GM18499 (cell line): Measurements from ENCODE around the gene SEC63.
"Not testable (repeated sequence)": the region's sequence is repeated elsewhere in the genome, so short reads cannot be mapped to it uniquely, and the experiment has no call there.

Experiments
- ATAC-seq: cut with Tn5 transposase; IDR thresholded peaks from one replicate; pipeline ENCODE4 v1.9.1; 2021; ENCODE audit warnings: moderate number of reproducible peaks; ENCODE audit not compliant: insufficient read depth, unreplicated experiment

SEC63 gene

DNA sequence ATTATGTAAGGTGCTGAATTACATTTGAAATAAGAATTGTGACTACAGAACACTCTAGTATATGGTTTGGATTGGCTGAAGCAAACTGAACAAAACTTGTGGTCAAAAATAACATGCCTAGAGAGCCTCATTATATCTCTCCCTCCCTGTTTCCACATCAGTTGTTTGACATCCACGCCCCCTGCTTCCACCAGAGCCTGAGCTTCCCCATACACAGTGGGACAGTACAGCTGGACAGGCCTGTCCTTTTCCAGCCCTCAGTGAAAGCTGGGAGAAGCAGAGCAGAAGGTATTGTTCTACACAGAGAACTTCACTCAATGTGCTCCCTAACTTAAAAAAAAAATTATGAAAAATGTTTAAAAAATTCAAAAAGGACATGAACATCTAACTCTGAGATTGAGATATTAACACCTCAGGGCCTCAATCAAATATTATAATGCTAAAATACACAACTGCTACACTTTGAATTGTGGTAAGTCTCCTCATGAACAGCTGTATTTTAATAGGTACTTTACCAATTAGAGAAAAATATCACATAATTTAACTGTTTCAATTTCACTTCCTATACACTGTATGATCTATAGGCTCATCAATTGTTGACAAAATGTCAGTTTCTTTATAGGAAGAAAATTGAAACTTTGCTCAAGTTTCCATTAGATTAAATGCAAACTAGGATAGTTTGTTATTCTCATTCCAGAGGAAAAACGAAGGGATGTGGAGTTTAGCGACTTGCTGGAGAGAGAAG, 89.0 kb downstream of the SEC63 start:
- no peak for ATAC-seq

DNA sequence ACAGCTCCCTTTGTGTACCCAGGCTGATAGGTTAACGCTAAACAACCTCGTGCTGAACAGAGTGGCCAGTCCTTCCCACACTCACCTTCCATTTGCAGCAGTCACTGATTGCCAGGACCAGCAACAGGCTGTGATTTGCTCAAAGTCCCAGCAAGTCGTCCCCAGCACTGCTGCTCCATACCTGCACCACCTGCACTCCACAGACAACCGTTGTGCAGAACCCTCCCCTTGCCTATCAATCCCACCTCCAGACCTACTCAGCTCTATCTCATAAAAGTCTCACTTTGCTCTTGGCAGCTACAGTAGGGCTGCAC, 90.7 kb downstream of the SEC63 start:
- ATAC-seq = no peak

DNA sequence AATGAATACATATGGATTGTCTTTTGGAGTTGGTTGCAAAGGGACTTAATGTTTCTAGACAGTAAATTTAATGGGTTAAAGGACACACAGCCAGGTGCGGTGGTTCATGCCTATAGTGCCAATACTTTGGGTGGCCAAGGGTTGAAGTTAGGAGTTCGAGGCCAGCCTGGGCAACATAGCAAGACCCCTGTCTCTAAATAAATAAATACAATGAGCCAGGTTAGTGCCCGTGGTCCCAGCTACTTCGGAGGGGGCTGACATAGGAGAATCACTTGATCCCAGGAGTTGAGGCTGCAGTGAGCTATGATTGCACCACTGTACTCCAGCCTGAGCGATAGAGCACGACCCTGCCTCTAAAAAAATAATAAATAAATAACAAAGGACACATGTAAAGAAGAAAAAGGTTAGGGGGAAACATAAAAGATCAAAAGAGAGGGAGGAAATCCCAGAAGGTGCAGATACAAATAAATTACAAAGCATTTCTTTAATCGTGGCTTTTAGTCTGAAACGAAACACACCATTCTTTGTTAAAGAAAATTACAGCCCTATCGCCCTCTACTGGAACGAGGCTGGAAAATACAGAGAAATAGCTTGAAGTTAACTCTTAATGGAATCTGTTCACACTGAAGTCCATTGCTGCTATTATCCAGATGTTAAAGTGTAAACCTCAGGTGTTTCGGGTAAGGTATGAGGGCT, 91.3 kb downstream of the SEC63 start:
- no peak for ATAC-seq

DNA sequence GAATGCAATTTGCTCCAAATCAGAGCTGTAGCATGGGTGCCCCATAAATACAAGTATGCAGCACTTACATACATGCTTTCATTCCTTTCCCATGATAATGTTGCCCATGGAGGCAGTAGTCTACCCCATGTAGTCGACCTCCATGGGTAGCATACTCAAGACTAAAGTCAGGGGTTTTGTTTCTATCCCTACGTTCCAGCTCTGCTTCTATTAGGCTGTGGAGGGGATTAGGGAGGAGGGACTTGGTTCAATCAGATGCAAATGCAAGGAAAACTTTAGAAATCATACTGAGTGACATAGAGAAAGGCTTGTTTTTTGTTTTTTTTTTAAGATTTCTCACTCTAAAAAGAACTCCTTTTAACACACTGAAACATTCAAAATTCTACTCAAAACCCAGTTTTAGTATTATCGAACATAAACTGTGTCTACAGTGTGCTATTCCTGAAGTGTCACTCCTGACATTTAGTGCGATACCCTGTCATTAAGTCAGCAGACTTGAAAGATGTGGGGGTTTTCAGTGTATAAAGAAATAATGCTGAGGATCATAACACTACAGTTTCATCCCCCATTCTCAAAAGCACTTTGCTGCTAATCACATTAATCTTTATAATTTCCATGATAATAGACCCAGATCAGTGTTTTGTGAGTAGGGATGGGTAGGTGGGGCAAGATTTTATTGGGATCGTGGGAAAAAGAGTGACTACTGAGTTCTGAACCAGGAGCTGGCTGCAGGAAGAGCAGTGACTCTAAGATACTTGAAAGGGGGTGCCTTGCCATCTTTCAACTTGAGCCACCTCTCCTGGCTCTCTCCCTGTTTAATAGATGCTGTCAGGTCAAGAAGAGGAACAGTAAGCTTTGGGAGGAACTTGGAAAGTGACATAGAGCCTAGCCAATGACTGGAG, 93.5 kb downstream of the SEC63 start:
- ATAC-seq = no peak

DNA sequence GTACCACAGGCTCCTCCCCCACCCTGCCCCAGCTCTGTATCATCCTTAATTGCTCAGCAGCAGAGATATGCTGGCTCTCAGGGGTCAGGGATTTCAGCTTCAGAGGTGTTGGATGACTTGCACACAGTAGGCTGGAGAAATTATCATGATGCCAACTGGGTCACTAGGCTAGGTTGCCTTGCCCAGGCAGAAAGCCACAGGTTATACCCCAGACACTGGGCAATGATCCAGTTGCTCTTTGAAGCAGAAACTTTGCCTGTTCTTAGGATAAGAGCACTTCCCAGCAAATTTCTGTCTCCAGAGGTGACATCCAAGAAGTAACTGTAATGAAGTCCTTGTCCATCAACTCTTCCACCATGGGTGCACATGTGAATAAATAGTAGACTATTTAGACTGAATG, 95.6 kb downstream of the SEC63 start:
- no peak for ATAC-seq

DNA sequence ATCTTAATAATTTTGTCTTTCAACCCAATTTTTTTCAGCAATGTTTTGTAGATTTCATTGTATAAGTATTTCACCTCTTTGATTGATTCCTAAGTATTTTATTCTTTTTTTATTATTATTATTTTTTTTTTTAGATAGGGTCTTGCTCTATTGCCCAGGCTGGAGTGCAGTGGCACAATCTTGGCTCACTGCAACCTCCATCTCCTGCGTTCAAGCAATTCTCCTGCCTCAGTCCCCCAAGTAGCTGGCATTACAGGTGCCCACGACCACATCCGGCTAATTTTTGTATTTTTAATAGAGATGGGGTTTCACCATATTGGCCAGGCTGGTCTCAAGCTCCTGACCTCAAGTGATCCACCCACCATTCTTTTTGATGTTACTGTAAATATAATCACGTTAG, 97.0 kb downstream of the SEC63 start:
- not testable (repeated sequence) for ATAC-seq

DNA sequence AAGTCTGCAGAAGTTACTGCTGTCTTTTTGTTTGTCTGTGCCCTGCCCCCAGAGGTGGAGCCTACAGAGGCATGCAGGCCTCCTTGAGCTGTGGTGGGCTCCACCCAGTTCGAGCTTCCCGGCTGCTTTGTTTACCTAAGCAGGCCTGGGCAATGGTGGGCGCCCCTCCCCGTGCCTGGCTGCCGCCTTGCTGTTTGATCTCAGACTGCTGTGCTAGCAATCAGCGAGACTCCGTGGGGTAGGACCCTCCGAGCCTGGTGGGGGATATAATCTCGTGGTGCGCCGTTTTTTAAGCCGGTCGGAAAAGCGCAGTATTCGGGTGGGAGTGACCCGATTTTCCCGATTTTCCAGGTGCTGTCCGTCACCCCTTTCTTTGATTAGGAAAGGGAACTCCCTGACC, 97.9 kb downstream of the SEC63 start:
- ATAC-seq = not testable (repeated sequence)

DNA sequence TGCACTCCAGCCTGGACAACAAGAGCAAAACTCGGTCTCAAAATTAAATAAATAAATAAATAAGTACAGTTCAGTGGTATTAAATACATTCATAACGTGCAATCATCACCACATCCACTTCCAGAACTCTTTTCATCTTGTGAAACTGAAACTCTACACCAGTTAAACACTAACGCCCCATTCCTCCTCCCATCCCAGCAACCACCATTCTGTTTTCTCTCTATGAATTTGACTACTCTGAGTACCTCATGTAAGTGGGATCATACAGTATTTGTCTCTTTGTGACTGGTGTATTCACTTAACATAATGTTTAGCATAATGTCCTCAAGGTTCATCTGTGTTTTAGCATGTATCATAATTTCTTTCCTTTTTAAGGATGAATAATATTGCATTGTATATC, 104.8 kb downstream of the SEC63 start:
- ATAC-seq = no peak

DNA sequence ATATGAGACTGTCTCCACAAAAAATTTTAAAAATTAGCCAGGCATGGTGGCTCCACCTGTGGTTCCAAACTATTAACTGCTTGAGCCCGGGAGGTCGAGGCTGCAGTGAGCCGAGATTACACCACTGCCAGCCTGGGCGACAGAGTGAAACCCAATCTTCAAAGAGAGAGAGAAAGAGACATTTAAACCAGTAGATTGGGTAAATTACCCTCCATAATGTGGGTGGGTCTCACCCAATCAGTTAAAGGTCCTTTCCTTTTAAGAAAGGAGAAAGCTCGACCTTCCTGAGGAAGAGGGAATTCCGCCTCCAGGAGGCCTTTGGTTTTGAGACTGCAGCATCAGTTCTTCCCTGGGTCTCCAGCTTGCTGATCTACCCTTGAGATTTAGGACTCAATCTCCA, 108.7 kb downstream of the SEC63 start:
- no peak for ATAC-seq

DNA sequence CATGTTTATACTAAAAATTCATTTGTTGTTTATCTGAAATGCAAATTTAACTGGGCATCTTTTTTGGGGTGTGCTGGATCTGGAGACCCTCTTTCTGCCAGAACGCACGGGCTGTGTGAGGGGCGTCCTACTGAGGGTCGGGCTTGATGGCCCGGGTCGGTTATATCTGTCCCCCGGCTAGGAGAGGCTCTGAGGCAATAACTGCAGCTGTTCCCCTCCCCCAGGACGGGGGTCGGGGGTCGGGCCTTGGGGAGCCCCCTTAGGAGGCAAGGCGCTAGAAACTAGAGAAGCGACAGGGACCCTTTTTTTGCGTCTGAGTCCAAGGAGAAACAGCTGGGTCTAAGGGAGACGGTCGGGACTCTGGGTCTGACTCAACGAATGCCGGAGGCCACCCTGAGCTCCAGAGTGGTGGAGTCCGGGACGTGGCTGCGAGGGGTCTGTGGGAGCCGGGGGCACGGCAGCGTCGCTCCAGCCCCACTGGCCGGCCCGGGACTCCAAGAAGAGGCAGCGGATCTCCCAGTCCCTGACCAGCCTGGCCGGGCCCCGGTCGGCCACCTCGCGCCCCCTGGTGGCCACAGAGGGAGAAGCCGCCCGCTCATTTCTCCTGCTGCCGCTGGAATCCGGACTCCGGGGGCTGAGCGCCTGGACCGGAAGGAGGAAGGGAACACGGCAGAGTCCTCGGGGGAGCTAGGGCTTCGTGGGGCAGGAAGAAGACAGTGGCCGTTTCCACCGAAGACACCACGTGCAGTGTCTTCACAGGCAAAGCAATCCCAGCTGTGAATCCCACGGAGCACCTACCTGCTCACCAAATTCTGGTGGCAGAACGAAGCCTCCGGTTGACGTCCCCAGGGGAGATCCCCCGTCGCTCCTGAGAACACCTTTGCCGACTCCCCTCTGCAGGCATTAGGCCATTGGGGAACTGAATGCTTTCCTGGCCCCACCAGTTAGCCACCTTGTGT, 109.9 kb downstream of the SEC63 start:
- ATAC-seq = no peak

DNA sequence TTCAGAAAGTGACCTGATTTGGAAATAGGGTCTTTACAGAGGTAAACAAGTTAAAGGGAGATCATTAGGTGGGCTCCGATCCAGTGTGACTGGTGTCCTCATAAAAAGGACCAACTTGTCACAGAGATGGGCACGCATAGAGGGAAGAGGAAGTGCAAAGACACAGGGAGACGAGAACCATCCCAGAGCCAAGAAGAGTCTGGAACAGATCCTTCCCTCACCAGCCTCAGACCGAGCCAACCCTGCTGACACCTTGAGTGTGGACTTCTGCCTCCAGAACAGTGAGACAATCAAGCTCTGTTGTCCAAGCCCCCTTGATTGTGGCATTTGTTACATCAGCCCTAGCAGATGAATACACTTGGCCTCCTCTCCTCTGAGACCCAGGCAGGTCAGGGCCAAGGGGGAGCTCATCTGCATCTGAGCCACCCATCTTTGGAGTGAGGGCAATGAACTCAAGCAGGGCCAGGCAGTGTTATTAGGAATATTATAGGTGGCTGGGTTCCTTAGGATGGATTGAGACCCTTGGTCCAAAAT, 111.7 kb downstream of the SEC63 start:
- ATAC-seq = no peak

DNA sequence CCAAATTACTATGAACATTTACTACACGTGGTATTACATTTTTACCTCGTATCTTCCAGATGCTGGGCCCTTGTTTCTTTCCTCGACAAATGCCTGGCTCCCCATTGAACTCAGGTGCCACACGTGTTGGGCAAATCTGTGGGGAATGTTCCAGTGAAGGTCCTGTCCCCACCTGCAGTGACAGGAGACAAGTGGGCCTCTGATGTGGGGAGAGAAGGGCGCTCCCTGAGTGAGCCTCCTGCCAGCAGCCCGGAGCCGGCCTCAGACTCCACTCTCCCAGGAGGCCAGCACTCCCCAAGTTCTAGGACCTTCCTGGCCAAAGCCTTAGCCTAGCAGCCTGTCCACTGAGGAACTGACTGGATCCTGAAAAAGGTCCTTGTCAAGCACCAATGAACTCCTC, 112.2 kb downstream of the SEC63 start:
- no peak for ATAC-seq

DNA sequence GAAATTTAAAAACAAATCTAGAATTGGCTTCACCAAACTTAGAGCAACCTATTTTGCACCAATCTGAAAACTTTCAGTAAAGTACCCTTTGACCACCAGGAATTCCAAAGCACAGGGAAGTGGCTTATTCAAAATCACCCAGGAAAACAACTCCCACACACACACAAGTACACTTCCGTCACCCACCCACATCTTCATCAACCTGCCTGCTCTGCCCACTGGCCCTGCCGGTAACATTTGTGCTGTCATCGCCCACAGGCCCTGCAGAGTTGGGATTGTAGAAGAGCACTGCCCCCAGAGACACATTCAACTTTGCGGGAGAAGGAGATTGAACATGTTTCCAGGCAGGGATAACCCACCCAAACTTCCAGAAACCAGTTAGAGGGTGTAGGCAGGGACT, 114.6 kb downstream of the SEC63 start:
- ATAC-seq = no peak

DNA sequence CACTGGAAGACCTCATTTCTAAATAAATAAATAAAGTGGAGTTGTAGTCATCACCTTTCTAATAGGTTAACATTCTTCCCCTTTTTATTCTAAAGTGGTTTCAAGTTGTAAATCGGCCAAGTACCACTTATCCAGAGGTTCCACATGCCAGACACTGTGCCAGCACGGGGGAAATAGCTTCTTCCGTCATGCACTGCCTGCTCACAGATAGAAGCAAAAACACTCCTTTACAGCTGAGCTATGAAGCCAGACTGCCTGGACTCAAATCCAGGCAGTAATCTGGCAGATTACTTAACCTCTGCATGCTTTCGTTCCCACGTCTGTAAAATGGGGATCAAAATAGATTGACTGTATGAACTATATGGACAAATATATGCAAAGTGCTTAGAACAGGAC, 116.7 kb downstream of the SEC63 start:
- ATAC-seq = no peak

DNA sequence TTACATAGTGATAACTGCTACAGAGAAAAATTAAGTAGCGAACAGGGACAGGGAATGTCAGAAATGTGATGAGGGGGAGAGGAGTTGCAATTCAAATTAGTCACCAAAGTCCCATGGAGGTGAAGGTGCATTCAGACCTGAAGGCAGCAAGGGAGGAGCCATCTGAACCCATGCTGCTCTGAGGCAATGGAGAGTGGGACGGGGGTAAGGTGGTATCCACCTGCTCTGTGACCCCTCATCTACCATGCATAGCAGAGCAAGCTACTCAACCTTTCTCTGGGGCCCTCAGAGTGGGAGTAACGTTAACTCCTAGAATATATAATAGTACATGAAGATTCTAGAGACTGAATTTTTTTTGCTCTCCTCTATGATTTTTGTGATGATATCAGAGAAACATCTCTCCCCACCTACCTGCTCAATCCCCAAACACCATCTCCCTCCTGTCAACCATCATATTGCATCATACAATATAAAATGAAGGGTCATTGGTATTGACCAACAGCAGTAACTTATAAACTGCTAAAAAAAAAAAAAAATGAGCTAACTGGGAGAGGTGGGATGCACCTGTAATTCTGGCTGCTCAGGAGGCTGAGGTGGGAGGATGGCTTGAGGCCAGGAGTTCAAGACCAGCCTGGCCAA, 117.3 kb downstream of the SEC63 start:
- no peak for ATAC-seq

DNA sequence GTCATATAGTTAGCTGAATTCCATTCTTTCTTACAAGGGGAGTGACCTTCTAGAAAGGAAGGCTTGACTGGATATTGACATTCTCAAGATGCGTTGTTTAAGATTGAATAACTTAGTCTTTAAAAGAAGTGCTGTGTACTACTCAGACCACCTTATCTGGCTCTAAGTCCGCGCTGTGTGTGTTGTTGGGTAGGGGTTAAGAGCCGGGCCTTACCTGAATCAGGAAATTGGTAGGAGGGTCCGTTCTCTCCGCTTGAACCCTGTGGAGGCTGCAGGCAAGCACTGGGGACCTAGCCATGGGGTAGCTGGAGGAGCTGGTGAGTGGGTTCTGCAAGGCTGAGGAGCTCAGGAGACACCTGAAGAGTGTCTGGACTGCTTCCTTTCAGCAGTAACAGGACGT, 124.9 kb downstream of the SEC63 start:
- no peak for ATAC-seq

DNA sequence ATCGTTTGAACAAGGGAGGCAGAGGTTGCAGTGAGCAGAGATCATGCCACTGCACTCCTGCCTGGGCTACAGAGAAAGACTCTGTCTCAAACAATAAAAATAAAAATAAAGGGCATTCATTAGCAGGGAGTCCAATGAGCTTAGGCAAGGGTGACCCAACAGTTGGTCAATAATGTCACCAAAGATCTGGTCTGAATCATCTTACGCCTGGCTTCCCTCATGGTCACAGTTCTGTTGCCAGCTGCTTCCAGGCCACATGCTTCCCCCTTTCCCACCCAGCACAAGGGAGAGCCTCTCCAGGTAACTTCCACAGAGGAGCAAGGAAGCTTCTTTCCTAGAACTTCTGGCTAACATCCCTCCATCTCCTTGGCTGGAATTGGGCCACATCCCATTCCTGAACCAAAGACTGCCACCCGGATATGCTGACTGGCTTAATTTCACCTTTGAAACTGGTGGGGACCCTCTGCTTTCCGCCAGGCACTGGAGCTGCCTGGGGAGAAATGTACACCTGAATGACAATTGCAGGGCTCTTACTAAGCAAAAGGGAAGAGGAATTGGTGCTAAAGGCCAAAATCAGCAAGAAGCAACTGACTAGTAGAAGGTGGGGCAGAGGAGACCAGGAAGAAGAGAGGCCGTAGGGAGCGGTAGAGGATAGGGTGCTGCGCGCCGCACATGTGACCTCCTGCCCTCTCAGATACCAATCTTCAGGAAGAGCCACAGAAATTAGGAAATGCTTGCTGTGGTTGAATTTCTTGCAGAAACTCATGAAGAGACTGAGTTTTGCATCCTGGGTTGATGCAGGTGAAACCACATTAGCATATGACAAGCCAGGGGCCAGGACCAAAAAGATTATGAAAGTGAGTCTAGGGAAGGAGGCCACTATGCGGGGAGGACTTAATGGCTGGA, 125.6 kb downstream of the SEC63 start:
- ATAC-seq = no peak

DNA sequence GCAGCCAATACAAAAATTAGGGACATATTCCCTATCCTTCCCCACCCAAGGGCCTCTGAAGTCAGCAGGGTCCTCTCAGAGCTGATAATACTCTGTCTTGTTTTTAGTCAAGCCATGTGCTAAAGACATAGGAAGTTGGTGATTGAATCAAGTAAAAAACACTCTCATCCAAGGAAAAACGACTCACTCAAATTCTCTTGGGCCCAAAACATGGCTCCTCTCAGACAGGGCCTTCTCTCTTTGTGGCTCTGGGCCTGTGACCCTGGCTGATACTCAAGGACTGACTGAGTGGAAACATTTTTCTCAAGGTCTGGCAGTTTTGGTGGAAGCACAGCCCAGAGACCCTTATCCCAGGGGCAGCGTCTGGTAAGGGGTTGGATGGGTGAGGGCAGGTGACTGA, 127.9 kb downstream of the SEC63 start:
- ATAC-seq = no peak
